H1 (cell line): ENCODE data around the gene LMX1A. TPM values are rescaled to one million over a fixed set of nuclear protein-coding genes. Genes with fewer than 3 reads are reported as not detected.

Source experiments
- CTCF ChIA-PET: fragments of 300-600 bp; sonication (Branson Sonifier 250); formaldehyde crosslinking; loops from one replicate; lab custom pipeline; 2021; ENCODE audit not compliant: partially characterized antibody; lab: Charles Lee
- POLR2A ChIA-PET: fragments of 300-600 bp; sonication (Branson Sonifier 250); formaldehyde crosslinking; loops from one replicate; lab custom pipeline; 2021; ENCODE audit warnings: inconsistent platforms; ENCODE audit not compliant: partially characterized antibody; lab: Charles Lee
- DNase-seq, 2 experiments: peaks; one replicate each; pipeline versions ENCODE4 v3.0.0 to v3.0.0-alpha.2; 2010 to 2022; ENCODE audit warnings: low spot score in 2 of 2, low read depth in 1 of 2, mixed read lengths in 1 of 2
- FAIRE-seq: peaks from 2 replicates; lab custom pipeline; 2011; peaks lifted over from hg19 to GRCh38; lab: Jason Lieb, UNC
- H2AFZ ChIP-seq: 2 replicates; pipeline ENCODE4 v1.8.1; 2012; ENCODE audit warnings: low read length, inconsistent platforms
- H2AK5ac ChIP-seq: 2 replicates; pipeline ENCODE4 v1.6.1; 2013; ENCODE audit warnings: low read depth, low read length
- H2BK120ac ChIP-seq: replicated peaks from 2 replicates; pipeline ENCODE3; 2013; ENCODE audit warnings: low read depth, low read length, inconsistent platforms
- H2BK12ac ChIP-seq: 2 replicates; pipeline ENCODE4 v1.6.1; 2013; ENCODE audit warnings: low read depth, low read length
- H2BK15ac ChIP-seq: 2 replicates; pipeline ENCODE4 v1.6.1; 2013; ENCODE audit warnings: low read length
- H2BK20ac ChIP-seq: 2 replicates; pipeline ENCODE4 v1.6.1; 2013; ENCODE audit warnings: low read length
- H2BK5ac ChIP-seq: 2 replicates; pipeline ENCODE4 v1.6.1; 2013; ENCODE audit warnings: low read depth, low read length
- H3K14ac ChIP-seq: 2 replicates; pipeline ENCODE4 v1.6.1; 2013; ENCODE audit warnings: inconsistent platforms; ENCODE audit not compliant: insufficient read length
- H3K18ac ChIP-seq: 2 replicates; pipeline ENCODE4 v1.6.1; 2013; ENCODE audit warnings: low read length; ENCODE audit errors: extremely low read depth
- H3K23ac ChIP-seq: 2 replicates; pipeline ENCODE4 v1.6.1; 2013; ENCODE audit warnings: inconsistent platforms; ENCODE audit not compliant: insufficient read length
- H3K23me2 ChIP-seq: 2 replicates; pipeline ENCODE4 v1.6.1; 2013; ENCODE audit warnings: low read depth, low read length
- H3K27ac ChIP-seq: 2 replicates; pipeline ENCODE4 v1.6.1; 2011; ENCODE audit warnings: low read depth, low read length, inconsistent platforms
- H3K27me3 ChIP-seq, 4 experiments: replicated peaks in 1 of 4; 1 replicate in 1 of 4; 2 replicates in 3 of 4; pipeline versions ENCODE4 v1.6.1 to v1.8.1; 2011 to 2013; ENCODE audit warnings: low read length in 3 of 4, mild to moderate bottlenecking in 3 of 4, inconsistent platforms in 2 of 4, mixed read lengths in 2 of 4, moderate library complexity in 1 of 4; ENCODE audit not compliant: control insufficient read depth in 3 of 4, insufficient read depth in 3 of 4; ENCODE audit errors: extremely low read depth in 1 of 4
- H3K36me3 ChIP-seq, 4 experiments: 2 replicates each; pipeline versions ENCODE4 v1.6.1 to v1.8.1; 2011 to 2013; ENCODE audit warnings: mild to moderate bottlenecking in 4 of 4, low read length in 3 of 4, moderate library complexity in 2 of 4, control low read depth in 1 of 4, inconsistent platforms in 1 of 4; ENCODE audit not compliant: insufficient read depth in 4 of 4, control insufficient read depth in 2 of 4
- H3K4ac ChIP-seq: replicated peaks from 2 replicates; pipeline ENCODE3; 2013; ENCODE audit warnings: low read length, low read depth, mixed read lengths, inconsistent platforms; ENCODE audit not compliant: insufficient read length
- H3K4me1 ChIP-seq, 4 experiments: replicated peaks in 1 of 4; 1 replicate in 1 of 4; 2 replicates in 3 of 4; pipeline versions ENCODE4 v1.6.1 to v1.8.1; 2011 to 2013; ENCODE audit warnings: low read length in 3 of 4, inconsistent platforms in 2 of 4, mixed read lengths in 1 of 4; ENCODE audit not compliant: insufficient read depth in 4 of 4, control insufficient read depth in 3 of 4
- H3K4me2 ChIP-seq, 2 experiments: 2 replicates each; pipeline versions ENCODE4 v1.6.1 to v1.8.1; 2011 to 2013; ENCODE audit warnings: low read depth in 2 of 2, low read length in 2 of 2, control low read depth in 1 of 2, inconsistent platforms in 1 of 2, mild to moderate bottlenecking in 1 of 2; ENCODE audit not compliant: insufficient read depth in 1 of 2
- H3K4me3 ChIP-seq, 4 experiments: fragments of 200-600, 300-600 bp in 1 of 4; sonication (generic), shearing (Covaris generic), sonication (Bioruptor Twin) in 1 of 4; 2 replicates each; pipeline versions ENCODE4 v1.5.1 to v1.8.1; 2011 to 2016; ENCODE audit warnings: low read length in 4 of 4, low read depth in 3 of 4, control low read depth in 2 of 4, inconsistent platforms in 2 of 4, mild to moderate bottlenecking in 2 of 4, mixed read lengths in 1 of 4, moderate library complexity in 1 of 4; ENCODE audit not compliant: insufficient read depth in 2 of 4; ENCODE audit errors: extremely low read depth in 1 of 4
- H3K56ac ChIP-seq: replicated peaks from 2 replicates; pipeline ENCODE3; 2013; ENCODE audit warnings: low read depth, mild to moderate bottlenecking, mixed read lengths, low read length, inconsistent platforms; ENCODE audit not compliant: insufficient read length
- H3K79me1 ChIP-seq: 2 replicates; pipeline ENCODE4 v1.6.1; 2013; ENCODE audit warnings: low read depth, low read length, control low read depth
- H3K79me2 ChIP-seq, 2 experiments: 2 replicates each; pipeline versions ENCODE4 v1.6.1 to v1.8.1; 2012 to 2013; ENCODE audit warnings: low read length in 2 of 2, mild to moderate bottlenecking in 2 of 2, inconsistent platforms in 1 of 2; ENCODE audit not compliant: insufficient read depth in 2 of 2, control insufficient read depth in 1 of 2
- H3K9ac ChIP-seq, 4 experiments: replicated peaks in 1 of 4; 1 replicate in 1 of 4; 2 replicates in 3 of 4; pipeline versions ENCODE4 v1.6.1 to v1.8.1; 2011 to 2013; ENCODE audit warnings: low read depth in 3 of 4, low read length in 3 of 4, control low read depth in 2 of 4, mild to moderate bottlenecking in 2 of 4, moderate library complexity in 2 of 4, inconsistent platforms in 1 of 4; ENCODE audit errors: extremely low read depth in 1 of 4
- H3K9me3 ChIP-seq, 2 experiments: 2 replicates each; pipeline versions ENCODE4 v1.6.1 to v1.8.1; 2012 to 2013; ENCODE audit warnings: mild to moderate bottlenecking in 2 of 2, moderate library complexity in 2 of 2, control low read depth in 1 of 2, inconsistent platforms in 1 of 2, low read depth in 1 of 2, low read length in 1 of 2, mixed read lengths in 1 of 2; ENCODE audit not compliant: insufficient read depth in 2 of 2
- H4K20me1 ChIP-seq, 2 experiments: replicated peaks in 1 of 2; 2 replicates each; pipeline versions ENCODE3 to v1.8.1; 2011 to 2013; ENCODE audit warnings: inconsistent platforms in 2 of 2, low read length in 2 of 2, mild to moderate bottlenecking in 1 of 2; ENCODE audit not compliant: insufficient read depth in 2 of 2, control insufficient read depth in 1 of 2
- H4K5ac ChIP-seq: 2 replicates; pipeline ENCODE4 v1.6.1; 2013; ENCODE audit warnings: low read length, low read depth, mixed read lengths, inconsistent platforms; ENCODE audit not compliant: insufficient read length
- H4K8ac ChIP-seq: 2 replicates; pipeline ENCODE4 v1.8.0; 2013; ENCODE audit warnings: mild to moderate bottlenecking, moderate library complexity, low read length, inconsistent platforms; ENCODE audit not compliant: insufficient read depth; ENCODE audit errors: extremely low read depth
- H4K91ac ChIP-seq: replicated peaks from 2 replicates; pipeline ENCODE3; 2013; ENCODE audit warnings: low read length, mixed read lengths, inconsistent platforms; ENCODE audit not compliant: insufficient read length
- CREB1 ChIP-seq: IDR thresholded peaks from 2 replicates; pipeline ENCODE4 v1.6.1; 2012; ENCODE audit warnings: inconsistent platforms
- CTCF ChIP-seq, 3 experiments: IDR thresholded peaks; 1 replicate in 2 of 3; 2 replicates in 1 of 3; pipeline versions ENCODE4 v1.5.1 to v1.6.1; 2011; ENCODE audit warnings: low read length in 3 of 3, mild to moderate bottlenecking in 3 of 3, inconsistent platforms in 2 of 3, low read depth in 1 of 3, moderate library complexity in 1 of 3; ENCODE audit not compliant: insufficient read depth in 1 of 3; ENCODE audit errors: control extremely low read depth in 1 of 3
- GTF2F1 ChIP-seq: IDR thresholded peaks from 2 replicates; pipeline ENCODE4 v1.6.1; 2012; ENCODE audit warnings: low read depth, low read length, improper control_type of control experiment, borderline replicate concordance
- JUN ChIP-seq: IDR thresholded peaks from 2 replicates; pipeline ENCODE4 v1.6.1; 2011; ENCODE audit warnings: low read depth, mild to moderate bottlenecking, improper control_type of control experiment, low read length
- JUND ChIP-seq: IDR thresholded peaks from 2 replicates; pipeline ENCODE4 v1.6.1; 2011; ENCODE audit warnings: mild to moderate bottlenecking, improper control_type of control experiment, low read length
- MAFK ChIP-seq: IDR thresholded peaks from 2 replicates; pipeline ENCODE4 v1.6.1; 2012; ENCODE audit warnings: low read depth, mild to moderate bottlenecking, improper control_type of control experiment, low read length
- POU5F1 ChIP-seq: IDR thresholded peaks from 2 replicates; pipeline ENCODE4 v1.6.1; 2011; ENCODE audit warnings: low read depth, mild to moderate bottlenecking, low read length, moderate library complexity
- RBBP5 ChIP-seq: IDR thresholded peaks from 2 replicates; pipeline ENCODE4 v1.7.1; 2012; ENCODE audit warnings: low read depth, mild to moderate bottlenecking, inconsistent platforms, low read length, moderate library complexity, borderline replicate concordance
- TBP ChIP-seq: IDR thresholded peaks from 2 replicates; pipeline ENCODE4 v1.6.1; 2011; ENCODE audit warnings: low read depth, low read length, improper control_type of control experiment
- TEAD4 ChIP-seq: IDR thresholded peaks from 2 replicates; pipeline ENCODE4 v1.6.1; 2012; ENCODE audit warnings: low read depth, low read length, inconsistent platforms, mixed read lengths
- USF2 ChIP-seq: IDR thresholded peaks from 2 replicates; pipeline ENCODE4 v1.6.1; 2011; ENCODE audit warnings: low read length, improper control_type of control experiment
- WGBS, 2 experiments: shearing (Covaris generic) in 1 of 2; methylation state at CpG; one replicate each; pipeline versions ENCODE4 v1.1.6 to v1.1.7; 2013 to 2015; ENCODE audit warnings: low lambda C conversion rate in 2 of 2, mixed read lengths in 2 of 2, inconsistent platforms in 1 of 2, low coverage in 1 of 2, missing lambda C conversion rate in 1 of 2; ENCODE audit not compliant: insufficient replicate concordance in 2 of 2, insufficient coverage in 1 of 2, insufficient read length in 1 of 2; ENCODE audit errors: extremely low coverage in 1 of 2, missing lambda C conversion rate in 1 of 2; 5-methylcytosine and 5-hydroxymethylcytosine counted together
- polyA plus RNA-seq, 7 experiments: library from polyadenylated mRNA; depleted of rRNA in 3 of 7; stranded (reverse) in 5 of 7; unstranded in 2 of 7; fragments of >200 nt in 5 of 7; fragments of 200-250 nt in 2 of 7; gene quantifications; 1 replicate in 5 of 7; 2 replicates in 1 of 7; 4 replicates in 1 of 7; pipeline versions ENCODE4 v1.2.1 to v1.2.3, GENCODE V29; 2011 to 2013; ENCODE audit warnings: missing spikeins in 2 of 7, mixed read lengths in 2 of 7
- total RNA-seq: library from RNA; stranded (reverse); fragmentation: NEBNext Ultra II Directional; extraction: Animal tissue kit (Norgen Biotek cat#: 25700); gene quantifications from 2 replicates; pipeline ENCODE4 v1.2.1, GENCODE V29; 2021

Gene LMX1A
- total and polyA plus RNA-seq, 2 of the 8 experiments (the other 6 are each of a cell fraction or from before 2014, with no cell fraction given): not detected

GRCh38 chr1:165342168-165342567, 14.3 kb downstream of the LMX1A start:
- no peak overlapping the region for H2BK12ac ChIP-seq
- POLR2A ChIA-PET: no interaction called here
- H3K14ac ChIP-seq: no peak overlapping the region
- no peak overlapping the region for H3K56ac ChIP-seq
- no peaks in the 10 kb centered on the region for H4K20me1 ChIP-seq
- H2BK120ac ChIP-seq: no peak overlapping the region
- H3K36me3 ChIP-seq: no peaks in the 10 kb centered on the region
- no peak overlapping the region for H4K8ac ChIP-seq
- H3K4me1 ChIP-seq: peaks cover 0 to 4% (median under 1%) of the 10 kb centered on the region in 4 experiments; a peak in 2 of 7 replicates
- DNase-seq (no peak), FAIRE-seq (no peak)
- H3K9me3 ChIP-seq: no peaks in the 10 kb centered on the region
- no peak overlapping the region for H2BK20ac ChIP-seq
- no peak overlapping the region for H2BK15ac ChIP-seq
- H3K9ac ChIP-seq: no peak overlapping the region
- H3K18ac ChIP-seq: no peak overlapping the region
- H3K4me3 ChIP-seq: no peak overlapping the region
- no peaks in the 10 kb centered on the region for H3K79me1 ChIP-seq
- no peaks in the 10 kb centered on the region for H3K79me2 ChIP-seq
- H3K23ac ChIP-seq: no peak overlapping the region
- CTCF ChIA-PET: interaction anchor here (0.7 to 5.6 kb wide), 10 partner anchors 18 to 251 kb away, joined by 3 to 50 read pairs (median 4); no protein-coding TSS in a partner anchor
- no peak overlapping the region for H4K5ac ChIP-seq
- no peaks in the 10 kb centered on the region for H3K23me2 ChIP-seq
- WGBS, 2 experiments: 85% methylated on average over 2 of the region's 2 CpGs; no CpG with 5 or more reads in 1 of the 2 experiments
- H4K91ac ChIP-seq: no peak overlapping the region
- H2BK5ac ChIP-seq: no peak overlapping the region
- H3K4me2 ChIP-seq: no peak overlapping the region
- H3K27ac ChIP-seq: no peak overlapping the region
- no peak overlapping the region for H2AFZ ChIP-seq
- H3K27me3 ChIP-seq: peaks cover 0 to 2% (median under 1%) of the 10 kb centered on the region in 4 experiments; a peak in 2 of 7 replicates
- no peak overlapping the region for H2AK5ac ChIP-seq
- no peak overlapping the region for H3K4ac ChIP-seq
- TF ChIP-seq TBP (no peak), MAFK (no peak), POU5F1 (no peak), TEAD4 (no peak), USF2 (no peak), RBBP5 (no peak), GTF2F1 (no peak), JUN (no peak), JUND (no peak), CTCF (IDR thresholded peaks at IDR 0.05; ENCODE audit: control extremely low read depth in 1 of 3, insufficient read depth in 1 of 3, low read depth in 1 of 3, low read length in 3 of 3) (no peak), CREB1 (no peak)
